ENCODE measurements around the gene NKD2. TPM values are rescaled to one million over a fixed set of nuclear protein-coding genes. Genes with fewer than 3 reads are reported as not detected.

Gene NKD2
- total RNA-seq, 1 donor: 2.2 TPM

DNA sequence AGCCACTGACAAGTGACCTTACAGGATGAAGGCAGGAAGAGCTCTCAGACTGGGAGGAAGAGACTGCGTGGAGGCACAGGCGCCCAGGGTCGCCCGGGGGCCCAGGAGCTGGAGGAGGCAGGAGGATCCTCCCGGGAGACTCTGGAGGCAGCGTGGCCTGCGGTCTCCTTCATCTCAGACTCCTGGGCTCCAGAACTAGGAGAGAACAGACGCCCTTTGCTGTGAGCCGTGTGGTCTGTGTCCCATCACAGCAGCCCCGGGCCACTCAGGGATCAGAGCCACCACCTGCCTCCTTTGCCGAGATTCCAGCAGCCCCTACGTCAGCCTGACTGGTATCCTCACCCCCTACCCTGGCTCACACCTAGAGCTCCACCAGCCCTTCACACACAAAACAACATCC lies 58.1 kb downstream of the NKD2 start:
- no peak overlapping the region for H3K4me3 ChIP-seq (ENCODE audit: low read depth, low read length)
- TF ChIP-seq, protein P1, sequence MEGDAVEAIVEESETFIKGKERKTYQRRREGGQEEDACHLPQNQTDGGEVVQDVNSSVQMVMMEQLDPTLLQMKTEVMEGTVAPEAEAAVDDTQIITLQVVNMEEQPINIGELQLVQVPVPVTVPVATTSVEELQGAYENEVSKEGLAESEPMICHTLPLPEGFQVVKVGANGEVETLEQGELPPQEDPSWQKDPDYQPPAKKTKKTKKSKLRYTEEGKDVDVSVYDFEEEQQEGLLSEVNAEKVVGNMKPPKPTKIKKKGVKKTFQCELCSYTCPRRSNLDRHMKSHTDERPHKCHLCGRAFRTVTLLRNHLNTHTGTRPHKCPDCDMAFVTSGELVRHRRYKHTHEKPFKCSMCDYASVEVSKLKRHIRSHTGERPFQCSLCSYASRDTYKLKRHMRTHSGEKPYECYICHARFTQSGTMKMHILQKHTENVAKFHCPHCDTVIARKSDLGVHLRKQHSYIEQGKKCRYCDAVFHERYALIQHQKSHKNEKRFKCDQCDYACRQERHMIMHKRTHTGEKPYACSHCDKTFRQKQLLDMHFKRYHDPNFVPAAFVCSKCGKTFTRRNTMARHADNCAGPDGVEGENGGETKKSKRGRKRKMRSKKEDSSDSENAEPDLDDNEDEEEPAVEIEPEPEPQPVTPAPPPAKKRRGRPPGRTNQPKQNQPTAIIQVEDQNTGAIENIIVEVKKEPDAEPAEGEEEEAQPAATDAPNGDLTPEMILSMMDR (IDR thresholded peaks at IDR 0.05; ENCODE audit: insufficient read depth, low read depth, low read length): no peak
- no peak for DNase-seq (ENCODE audit: low read depth)

DNA sequence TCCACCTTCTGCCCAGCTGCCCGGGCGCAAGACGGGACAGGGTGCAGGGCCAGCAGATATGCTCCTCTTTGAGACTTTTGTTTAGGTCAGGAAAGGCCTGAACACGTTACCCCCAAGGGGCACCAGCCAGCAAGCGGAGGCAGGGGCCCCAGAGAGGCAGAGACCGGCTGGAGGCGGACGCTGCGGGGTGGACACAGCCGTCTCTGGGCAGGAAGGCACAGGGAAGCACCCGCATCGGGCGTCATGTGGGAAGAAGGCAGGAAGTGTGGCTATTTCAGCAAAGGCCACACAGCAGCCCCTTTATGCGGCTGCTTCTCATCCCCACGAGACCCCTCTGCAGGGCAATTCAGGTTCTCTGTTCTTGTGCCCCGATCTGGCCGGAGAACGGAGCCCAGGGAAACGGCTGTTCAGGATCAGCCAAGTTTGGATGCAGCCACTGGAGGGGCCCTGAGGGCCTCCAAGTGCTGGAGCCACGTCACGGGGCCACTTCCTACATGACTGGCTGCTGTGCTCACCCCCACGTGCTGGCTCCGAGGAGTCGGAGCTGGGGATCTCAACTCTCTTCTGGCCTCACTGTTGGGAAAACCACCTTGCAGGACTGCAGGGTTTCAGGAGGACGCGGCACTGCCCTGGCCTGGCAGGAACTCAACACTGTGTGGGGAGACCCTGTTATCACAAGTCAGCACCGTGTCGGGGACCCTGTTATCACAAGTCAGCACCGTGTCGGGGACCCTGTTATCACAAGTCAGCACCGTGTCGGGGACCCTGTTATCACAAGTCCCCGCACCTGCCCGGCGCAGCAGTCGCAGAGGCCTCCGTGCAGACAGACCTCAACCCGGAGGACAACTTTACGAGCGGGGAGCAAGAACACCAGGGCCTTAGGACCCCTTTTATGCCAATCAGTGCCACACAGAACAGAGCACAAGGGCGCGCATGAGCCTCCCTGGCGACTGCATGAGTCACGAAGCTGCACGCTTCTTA lies 58.8 kb downstream of the NKD2 start:
- no peak for DNase-seq (ENCODE audit: low read depth)
- TF ChIP-seq, protein P1 (IDR thresholded peaks at IDR 0.05; ENCODE audit: insufficient read depth, low read depth, low read length): no peak
- no peak overlapping the region for H3K4me3 ChIP-seq (ENCODE audit: low read depth, low read length)

DNA sequence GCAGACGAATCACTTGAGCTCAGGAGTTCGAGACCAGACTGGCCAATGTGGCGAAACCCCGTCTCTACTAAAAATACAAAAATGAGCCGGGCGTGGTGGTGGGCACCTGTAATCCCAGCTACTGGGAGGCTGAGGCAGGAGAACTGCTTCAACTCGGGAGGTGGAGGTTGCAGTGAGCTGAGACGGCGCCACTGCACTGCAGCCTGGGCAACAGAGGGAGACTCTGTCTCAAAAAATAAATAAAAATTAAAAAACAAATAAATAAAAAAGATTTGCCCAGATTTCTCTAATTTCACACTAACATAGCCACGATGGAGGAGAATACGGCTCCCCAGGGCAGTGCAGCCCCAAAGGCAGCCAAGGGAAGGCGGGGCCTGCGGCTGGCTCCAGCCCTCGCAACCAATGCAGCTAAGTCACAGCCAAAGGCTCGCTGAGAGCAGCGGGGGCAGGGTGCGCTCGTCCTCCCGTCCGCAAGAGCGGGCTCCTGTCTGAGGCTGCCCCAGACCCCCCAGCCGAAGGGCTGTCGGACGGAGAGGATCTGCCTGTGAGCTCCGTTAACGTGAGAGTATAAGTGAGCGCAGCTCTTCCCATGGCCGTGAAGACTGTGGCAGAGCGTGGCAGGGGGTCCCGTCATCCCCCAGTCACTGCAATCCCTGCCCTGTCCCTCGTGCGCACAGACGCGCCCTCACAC lies 59.7 kb downstream of the NKD2 start:
- no peak for DNase-seq (ENCODE audit: low read depth)
- no peak overlapping the region for H3K4me3 ChIP-seq (ENCODE audit: low read depth, low read length)
- TF ChIP-seq, protein P1 (IDR thresholded peaks at IDR 0.05; ENCODE audit: insufficient read depth, low read depth, low read length): no peak

DNA sequence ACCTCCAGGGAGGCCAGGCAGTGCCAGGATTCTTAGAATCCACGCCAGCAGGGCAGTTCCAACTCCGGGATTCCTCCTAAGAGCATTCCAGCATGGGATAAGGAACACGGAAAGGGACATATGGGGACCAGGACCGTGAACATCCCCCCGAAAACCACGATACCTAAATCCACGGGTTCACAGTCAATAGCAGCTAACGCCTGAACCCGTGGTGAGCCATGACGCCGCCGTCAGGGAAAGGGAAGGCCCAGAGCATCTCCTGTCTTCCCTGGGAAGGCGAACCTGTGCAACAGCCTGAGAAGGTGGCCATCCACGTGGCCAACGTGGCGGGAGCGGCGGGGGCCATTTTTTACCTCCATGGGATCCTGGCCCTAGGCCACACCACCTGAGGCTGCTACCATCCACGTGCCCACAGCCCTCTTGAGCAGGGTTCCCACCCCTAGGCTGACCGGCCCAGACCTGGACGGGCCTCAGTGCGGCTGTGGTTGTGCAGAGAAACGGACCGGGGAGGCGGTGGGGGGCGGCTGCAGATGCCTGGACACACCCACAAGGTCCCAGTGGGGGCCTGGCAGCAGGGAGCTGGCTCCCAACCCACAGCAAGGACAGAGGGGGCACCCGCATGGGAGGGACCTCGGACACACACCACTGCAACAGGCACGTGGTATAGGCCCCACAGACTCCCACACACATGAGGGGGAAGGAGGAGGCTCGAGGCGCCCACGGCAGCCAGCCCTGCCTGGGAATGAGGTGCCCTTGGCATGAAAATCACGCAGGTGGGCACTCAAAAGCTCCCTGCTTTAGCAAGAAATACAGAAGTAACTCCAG lies 60.5 kb downstream of the NKD2 start:
- no peak for DNase-seq (ENCODE audit: low read depth)
- TF ChIP-seq, protein P1 (IDR thresholded peaks at IDR 0.05; ENCODE audit: insufficient read depth, low read depth, low read length): no peak
- H3K4me3 ChIP-seq (ENCODE audit: low read depth, low read length): no peak overlapping the region

DNA sequence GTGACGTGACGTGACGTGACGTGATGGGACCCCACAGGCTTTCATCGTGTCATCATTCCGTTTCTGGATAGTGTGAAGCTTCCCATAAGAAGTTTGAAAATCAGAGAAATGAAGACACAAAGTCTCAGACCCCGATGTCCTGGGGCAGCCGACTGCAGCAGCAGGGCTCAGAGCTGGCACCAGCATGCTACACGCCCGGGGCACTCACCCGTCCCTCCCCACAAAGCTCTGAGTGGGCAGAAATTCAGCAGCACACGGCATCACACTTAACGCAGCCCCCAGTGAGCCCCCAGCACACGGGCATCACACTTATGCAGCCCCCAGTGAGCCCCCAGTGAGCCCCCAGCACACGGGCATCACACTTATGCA lies 61.1 kb downstream of the NKD2 start:
- TF ChIP-seq, protein P1 (IDR thresholded peaks at IDR 0.05; ENCODE audit: insufficient read depth, low read depth, low read length): no peak
- no peak overlapping the region for H3K4me3 ChIP-seq (ENCODE audit: low read depth, low read length)
- DNase-seq (ENCODE audit: low read depth): no peak

DNA sequence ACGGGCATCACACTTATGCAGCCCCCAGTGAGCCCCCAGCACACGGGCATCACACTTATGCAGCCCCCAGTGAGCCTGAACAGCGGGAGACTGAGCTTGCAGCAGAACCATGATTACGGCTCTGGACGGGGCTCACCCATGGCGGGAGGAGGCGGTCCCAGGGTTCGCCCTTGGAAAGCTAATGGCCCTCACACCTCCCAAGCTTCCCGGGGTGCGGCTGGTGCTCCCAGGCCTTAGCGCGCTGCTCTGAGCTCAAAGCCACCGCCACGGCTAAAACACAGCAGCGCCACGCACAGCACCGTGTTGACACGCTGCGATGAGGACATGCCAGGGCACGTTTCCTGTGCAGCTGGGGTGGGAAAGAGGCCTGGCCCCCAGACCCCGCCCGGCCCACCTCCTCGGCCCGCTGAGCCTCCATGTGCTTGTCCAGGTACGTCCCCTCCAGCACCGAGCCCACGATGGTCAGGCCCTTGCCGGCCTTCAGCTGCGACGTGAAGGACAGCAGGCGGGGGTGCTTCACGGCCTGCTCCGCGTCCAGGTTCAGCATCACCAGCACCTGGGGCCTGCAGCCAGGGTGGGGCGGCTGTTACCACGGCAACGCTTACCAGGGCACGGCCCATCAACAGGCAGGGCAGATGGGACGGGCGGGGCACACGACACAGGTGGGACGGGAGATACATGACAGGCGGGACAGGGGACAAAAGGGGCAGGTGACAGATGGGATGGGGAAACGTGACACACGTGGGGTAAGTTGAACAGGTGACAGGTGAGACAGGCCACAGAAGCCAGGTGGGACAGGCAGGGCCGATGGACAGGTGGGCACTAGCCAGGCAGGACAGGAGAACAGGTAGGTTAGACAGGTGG lies 64.9 kb downstream of the NKD2 start:
- DNase-seq (ENCODE audit: low read depth): no peak
- H3K4me3 ChIP-seq (ENCODE audit: low read depth, low read length): no peak overlapping the region
- TF ChIP-seq, protein P1 (IDR thresholded peaks at IDR 0.05; ENCODE audit: insufficient read depth, low read depth, low read length): no peak

Measured in fibroblast of villous mesenchyme (primary cell).